Breast epithelium (tissue), 3 donors: Measurements from ENCODE around the gene SCART1.

Experiments
- POLR2A ChIP-seq: fragments of 450-650 bp; IDR thresholded peaks from one replicate; pipeline ENCODE4 v1.6.1; 2016; ENCODE audit warnings: antibody characterized with exemption, mild to moderate bottlenecking, moderate library complexity
- TF ChIP-seq, protein P1 (sequence below), 3 donors: fragments of 450-650 bp; IDR thresholded peaks; one replicate each; pipeline ENCODE4 v1.5.1; 2016 to 2017; ENCODE audit warnings: antibody characterized with exemption in 3 of 3, mild to moderate bottlenecking in 3 of 3, moderate library complexity in 3 of 3

- TF ChIP-seq, protein P1, sequence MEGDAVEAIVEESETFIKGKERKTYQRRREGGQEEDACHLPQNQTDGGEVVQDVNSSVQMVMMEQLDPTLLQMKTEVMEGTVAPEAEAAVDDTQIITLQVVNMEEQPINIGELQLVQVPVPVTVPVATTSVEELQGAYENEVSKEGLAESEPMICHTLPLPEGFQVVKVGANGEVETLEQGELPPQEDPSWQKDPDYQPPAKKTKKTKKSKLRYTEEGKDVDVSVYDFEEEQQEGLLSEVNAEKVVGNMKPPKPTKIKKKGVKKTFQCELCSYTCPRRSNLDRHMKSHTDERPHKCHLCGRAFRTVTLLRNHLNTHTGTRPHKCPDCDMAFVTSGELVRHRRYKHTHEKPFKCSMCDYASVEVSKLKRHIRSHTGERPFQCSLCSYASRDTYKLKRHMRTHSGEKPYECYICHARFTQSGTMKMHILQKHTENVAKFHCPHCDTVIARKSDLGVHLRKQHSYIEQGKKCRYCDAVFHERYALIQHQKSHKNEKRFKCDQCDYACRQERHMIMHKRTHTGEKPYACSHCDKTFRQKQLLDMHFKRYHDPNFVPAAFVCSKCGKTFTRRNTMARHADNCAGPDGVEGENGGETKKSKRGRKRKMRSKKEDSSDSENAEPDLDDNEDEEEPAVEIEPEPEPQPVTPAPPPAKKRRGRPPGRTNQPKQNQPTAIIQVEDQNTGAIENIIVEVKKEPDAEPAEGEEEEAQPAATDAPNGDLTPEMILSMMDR (IDR thresholded peaks at IDR 0.05), result no peak
- no peak for TF ChIP-seq POLR2A
These were observed 2.4 kb upstream of the SCART1 start for GRCh38 chr10:133451346-133451745.
